Stimulated activated CD4-positive, alpha-beta T cell treated with anti-CD3 and anti-CD28 coated beads, Interleukin-4, amount 100 ng/mL, for 24 hours (primary cell): Measurements from ENCODE around the gene NRG2.
A peak's percentile ranks its signal among the peaks of the same experiment; 100 is the strongest.

ENCODE experiments used
- DNase-seq: peaks from one replicate; pipeline ENCODE4 v3.0.0-alpha.2; 2020

The NRG2 gene

DNA sequence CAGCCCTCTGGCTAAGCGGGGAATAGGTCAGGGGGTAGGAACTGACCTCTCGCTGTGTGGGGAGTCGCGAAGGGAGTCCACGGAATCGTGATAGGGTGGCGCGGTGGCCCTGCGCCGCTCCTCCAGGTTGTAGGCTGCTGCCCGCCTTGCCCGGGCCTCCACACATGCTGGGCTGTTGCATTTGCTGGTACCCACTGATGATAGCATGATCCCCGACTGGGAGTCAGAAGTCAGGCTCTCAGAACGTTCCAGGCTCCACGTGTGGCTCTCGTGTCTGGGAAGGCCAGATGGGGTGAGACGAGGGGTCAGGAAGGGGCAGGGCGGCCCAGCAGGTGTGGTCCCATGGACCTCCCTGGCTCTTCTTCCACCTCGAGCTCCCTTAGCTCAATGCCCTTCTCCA, 191.5 kb downstream of the NRG2 start:
- no peak for DNase-seq

DNA sequence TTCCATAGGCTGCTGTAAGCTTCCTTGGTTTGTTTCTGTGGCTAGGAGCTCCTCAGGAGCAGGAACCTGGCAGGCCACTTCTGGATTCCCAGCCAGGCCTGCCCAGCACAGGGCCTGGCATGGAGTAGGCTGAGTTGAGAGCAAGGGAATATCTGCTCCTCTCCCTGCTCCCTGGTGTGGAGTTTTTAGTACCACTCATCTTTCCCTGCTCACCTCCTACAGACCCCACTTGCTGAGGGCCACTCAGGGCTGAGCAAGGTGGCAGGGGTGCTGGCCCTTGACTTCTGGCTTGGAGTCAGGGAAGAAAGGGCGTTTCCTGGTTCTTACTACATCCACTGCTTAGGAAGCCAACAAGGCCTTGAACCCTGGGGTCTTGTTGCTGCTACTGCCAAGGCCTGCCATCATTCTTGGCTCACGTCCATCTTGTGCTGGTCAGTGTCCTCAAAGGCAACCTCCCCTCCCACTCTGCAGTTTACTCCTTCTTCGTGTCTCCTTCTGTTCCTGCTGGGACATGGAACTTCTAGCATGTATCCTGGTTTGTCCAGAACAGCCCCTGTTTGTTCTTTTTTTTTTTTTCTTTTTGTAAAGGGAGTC, 192.6 kb downstream of the NRG2 start:
- no peak for DNase-seq

- no peak for DNase-seq
Observed at GRCh38 chr5:139849942-139850341, 193.2 kb downstream of the NRG2 start.

DNA sequence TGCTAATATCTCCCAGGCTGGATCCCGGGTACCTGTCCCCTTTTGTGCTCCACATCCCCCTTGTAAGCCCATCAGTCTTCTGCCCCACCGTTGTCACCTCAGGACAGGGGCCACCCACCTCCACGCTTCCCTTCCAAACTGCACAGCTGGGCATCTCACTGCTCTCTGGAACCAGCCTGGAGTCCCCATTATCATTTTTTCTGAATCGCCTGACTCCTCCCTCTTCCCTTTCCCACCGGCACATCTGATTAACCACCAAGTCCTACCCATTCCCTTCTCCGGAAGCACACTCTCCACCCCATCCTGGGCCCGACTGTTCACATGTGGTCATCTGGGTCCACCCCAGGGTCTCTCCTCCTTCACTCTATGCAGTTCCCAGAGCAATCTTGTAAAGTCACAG, 193.6 kb downstream of the NRG2 start:
- no peak for DNase-seq

DNA sequence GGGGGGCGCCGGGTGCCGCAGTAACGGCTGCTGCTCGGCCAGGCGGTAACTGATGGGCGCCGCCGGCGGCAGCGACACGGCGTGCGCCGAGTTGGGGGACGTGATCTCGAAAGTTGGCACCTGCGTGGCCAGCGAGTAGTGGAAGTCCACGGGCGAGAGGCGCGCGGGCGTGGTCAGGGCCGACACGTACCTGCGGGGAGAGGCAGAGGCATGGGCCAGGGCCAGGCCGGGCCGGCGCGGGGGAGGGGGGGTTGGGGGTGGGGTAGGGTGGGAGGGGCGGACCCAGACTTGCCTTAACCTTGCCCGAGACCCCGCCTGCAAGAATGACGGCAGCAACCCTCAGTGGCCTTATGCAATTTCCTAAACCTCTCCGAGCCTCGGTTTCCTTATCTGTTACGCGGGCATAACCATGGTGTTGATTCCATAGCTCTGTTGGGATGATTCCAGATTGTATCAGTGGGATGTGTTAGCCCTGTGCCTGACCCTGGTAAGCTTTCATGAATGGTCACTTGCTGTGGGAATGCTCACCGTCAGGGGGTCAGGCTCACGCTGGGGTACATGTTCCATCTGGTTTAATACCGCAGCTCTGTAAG, 194.5 kb downstream of the NRG2 start:
- DNase-seq, result peak; percentile 26

- DNase-seq, result peak; percentile 76
Observed at GRCh38 chr5:139847790-139848507, 195.2 kb downstream of the NRG2 start.

GRCh38 chr5:139847091-139847490, 196.0 kb downstream of the NRG2 start:
- no peak for DNase-seq

- no peak for DNase-seq
Observed at GRCh38 chr5:139845846-139846681, 197.0 kb downstream of the NRG2 start.

- DNase-seq, result peak; percentile 79
Observed at GRCh38 chr5:139844472-139845145, 198.5 kb downstream of the NRG2 start.

- DNase-seq, result no peak
Observed at GRCh38 chr5:139843991-139844390, 199.1 kb downstream of the NRG2 start.

- DNase-seq, result no peak
Observed at GRCh38 chr5:139842321-139842720, 200.8 kb downstream of the NRG2 start.

DNA sequence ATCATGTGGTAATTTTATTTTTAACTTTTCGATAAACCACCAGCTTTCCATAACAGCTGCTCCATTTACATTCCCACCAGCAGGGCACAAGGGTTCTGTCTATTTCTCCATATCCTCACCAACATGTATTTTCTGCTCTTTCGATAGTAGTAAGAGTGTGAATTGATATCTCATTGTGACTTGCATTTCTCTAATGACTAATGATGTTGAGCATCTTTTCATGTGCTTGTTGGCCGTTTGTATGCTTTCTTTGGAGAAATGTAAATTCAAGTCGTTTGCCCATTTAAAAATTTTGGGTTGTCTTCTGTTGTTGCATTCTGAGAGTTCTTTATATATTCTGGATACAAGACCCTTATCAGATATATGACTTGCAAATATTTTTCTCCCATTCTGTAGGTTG, 201.6 kb downstream of the NRG2 start:
- no peak for DNase-seq

GRCh38 chr5:139839918-139840317, 203.2 kb downstream of the NRG2 start:
- no peak for DNase-seq

DNA sequence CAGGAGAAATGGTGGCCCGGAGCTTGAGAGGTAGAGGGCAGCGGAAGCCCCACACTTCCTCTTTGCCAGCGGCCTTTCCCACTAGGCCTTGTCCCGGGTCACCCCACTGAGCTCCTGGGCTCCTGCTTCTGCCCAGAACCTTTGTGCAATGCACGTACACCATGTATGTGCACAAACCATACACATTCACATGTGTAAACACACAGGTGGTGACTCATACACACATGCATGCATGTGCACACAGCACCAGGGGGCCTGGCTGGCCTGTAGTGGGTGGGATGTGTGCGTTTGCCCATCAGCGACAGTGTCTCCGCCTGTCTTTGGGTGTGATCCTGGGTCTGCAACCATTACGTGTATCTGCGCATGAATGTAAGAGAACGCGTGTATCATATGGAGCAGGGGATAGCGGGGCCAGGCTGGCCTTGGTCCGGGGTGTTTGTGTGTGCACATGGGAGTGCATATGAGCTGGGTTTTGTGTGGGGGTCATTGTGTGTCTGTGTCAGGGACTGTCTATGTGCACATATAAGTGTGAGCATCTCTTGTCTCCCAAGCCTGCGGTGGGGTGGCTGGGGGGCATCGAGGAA, 203.8 kb downstream of the NRG2 start:
- no peak for DNase-seq

- DNase-seq, result no peak
Observed at GRCh38 chr5:139838381-139839197, 204.5 kb downstream of the NRG2 start.

DNA sequence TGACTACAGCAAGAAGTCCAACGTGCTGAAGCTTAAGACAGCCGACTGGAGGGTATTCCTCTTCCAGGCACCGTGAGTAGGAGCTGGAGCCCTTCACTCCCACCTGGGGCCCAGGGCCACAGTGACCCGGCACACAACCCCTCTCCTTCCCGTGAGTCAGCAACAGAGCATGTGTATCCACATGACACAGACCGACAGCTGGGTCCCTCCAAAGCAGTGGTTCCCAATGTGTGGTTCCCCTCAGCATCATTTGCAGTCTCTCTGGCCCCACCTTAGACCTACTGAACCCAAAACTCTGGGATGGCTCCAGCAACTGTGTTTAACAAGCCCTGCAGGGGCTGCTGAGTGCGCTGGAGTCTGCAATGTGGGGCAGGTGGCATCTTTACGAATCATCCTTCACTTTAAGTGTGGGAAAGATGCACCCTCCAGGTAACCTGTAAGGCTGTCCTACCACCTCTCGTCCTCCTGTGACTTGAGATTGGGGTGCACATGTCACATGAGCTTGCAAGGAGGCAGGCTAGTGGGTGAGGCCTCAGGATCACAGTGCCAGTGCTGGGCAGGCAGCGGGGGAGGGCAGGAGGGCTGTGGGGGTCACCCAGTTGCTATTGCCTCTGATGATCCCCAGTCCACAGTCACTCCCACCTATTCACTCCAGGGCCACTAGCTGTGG, 205.3 kb downstream of the NRG2 start:
- DNase-seq, result no peak

- DNase-seq, result no peak
Observed at GRCh38 chr5:139836469-139837208, 206.5 kb downstream of the NRG2 start.

- no peak for DNase-seq
Observed at GRCh38 chr5:139835656-139836055, 207.4 kb downstream of the NRG2 start.

DNA sequence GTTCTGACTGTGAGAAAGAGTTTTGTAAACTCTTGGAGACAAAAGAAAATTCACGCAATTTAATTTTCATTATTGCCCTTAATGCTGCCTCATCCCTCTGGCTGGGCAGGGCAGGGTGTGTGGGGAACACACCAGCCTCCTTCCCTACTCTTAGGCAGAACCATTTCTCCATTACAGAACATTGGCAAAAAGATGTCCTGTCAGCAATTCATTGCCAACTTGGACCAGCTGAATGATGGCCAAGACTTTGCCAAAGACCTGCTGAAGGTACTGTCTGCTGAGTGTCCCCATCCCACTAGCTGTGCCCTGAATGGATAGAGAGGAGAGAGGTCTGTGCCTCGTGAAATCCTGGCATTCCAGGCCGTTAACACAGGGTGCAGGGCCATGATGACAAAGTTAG, 209.6 kb downstream of the NRG2 start:
- DNase-seq, result no peak

DNA sequence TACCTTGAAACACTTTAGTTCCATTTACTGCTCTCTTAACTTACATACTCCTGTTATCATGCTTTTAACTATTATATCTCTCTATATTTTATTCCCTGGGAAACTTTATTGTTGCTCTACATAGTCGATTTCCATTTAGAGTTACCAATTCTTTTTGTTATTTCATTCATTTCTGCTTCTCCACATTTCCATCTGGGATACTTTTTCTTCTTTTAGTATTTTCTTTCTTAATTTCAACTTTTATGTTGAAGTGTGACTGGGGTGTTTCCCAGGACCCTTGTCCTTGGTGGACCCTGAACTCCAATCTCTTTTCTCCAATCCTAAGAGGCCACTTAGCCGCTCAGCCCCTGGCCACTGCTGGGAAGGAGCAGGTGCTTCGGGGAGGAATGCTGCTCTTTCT, 211.5 kb downstream of the NRG2 start:
- no peak for DNase-seq
